Nephron progenitor cell (in vitro differentiated cells): ENCODE data around the gene CCDC80.
"Not testable (repeated sequence)": the region's sequence is repeated elsewhere in the genome, so short reads cannot be mapped to it uniquely, and the experiment has no call there.

Experiments used
- DNase-seq: peaks from one replicate; pipeline ENCODE4 v3.0.0; 2021
- H3K27ac Mint-ChIP-seq: 2 replicates; pipeline ENCODE4 v1.8.0; 2021; ENCODE audit warnings: mild to moderate bottlenecking, moderate library complexity, mixed read lengths
- H3K27me3 Mint-ChIP-seq: 2 replicates; pipeline ENCODE4 v1.8.0; 2021; ENCODE audit warnings: mild to moderate bottlenecking, low read depth, mixed read lengths; ENCODE audit not compliant: poor library complexity
- H3K36me3 Mint-ChIP-seq: 2 replicates; pipeline ENCODE4 v1.8.0; 2021; ENCODE audit warnings: low read depth, mixed read lengths
- H3K4me1 Mint-ChIP-seq: 2 replicates; pipeline ENCODE4 v1.8.0; 2021; ENCODE audit warnings: mixed read lengths
- H3K4me3 Mint-ChIP-seq: 2 replicates; pipeline ENCODE4 v1.8.0; 2021; ENCODE audit warnings: mild to moderate bottlenecking, moderate library complexity, mixed read lengths
- H3K9me3 Mint-ChIP-seq: 2 replicates; pipeline ENCODE4 v1.8.0; 2021; ENCODE audit warnings: mild to moderate bottlenecking, moderate library complexity, mixed read lengths
- TF ChIP-seq, protein P1 (sequence below): fragments of 200-600 bp; sonication (generic); IDR thresholded peaks from 2 replicates; pipeline ENCODE4 v1.5.0; 2021; ENCODE audit warnings: antibody characterized with exemption

The CCDC80 gene

GRCh38 chr3:112579697-112580096 lies 61.2 kb downstream of the CCDC80 start:
- H3K36me3 Mint-ChIP-seq = peaks cover 23% of the 10 kb centered on the region

DNA sequence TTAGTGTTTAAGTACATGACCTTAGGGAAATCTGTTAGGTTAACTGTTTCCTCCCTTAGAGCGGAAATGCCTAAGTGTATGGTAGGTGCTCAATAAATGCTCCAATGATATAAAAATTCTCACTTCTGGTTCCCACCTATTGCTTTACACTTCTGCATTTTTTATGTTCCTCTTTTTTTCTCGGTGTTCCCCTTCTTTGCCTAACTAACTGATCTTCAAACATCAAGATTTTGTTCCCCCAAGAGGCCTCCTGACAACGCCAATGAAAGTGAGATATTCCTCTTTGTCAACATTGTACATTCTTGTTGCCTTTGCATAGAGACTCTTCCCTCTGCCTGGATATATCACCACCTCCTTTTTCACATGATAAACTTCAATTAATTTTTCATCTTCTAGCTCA lies 61.7 kb downstream of the CCDC80 start:
- Mint-ChIP-seq H3K36me3 (peaks cover 21% of the 10 kb centered on the region), H3K27me3 (no peaks in the 10 kb centered on the region), H3K4me3 (no peak overlapping the region), H3K9me3 (no peaks in the 10 kb centered on the region), H3K4me1 (no peaks in the 10 kb centered on the region), H3K27ac (no peak overlapping the region)
- TF ChIP-seq, protein P1, sequence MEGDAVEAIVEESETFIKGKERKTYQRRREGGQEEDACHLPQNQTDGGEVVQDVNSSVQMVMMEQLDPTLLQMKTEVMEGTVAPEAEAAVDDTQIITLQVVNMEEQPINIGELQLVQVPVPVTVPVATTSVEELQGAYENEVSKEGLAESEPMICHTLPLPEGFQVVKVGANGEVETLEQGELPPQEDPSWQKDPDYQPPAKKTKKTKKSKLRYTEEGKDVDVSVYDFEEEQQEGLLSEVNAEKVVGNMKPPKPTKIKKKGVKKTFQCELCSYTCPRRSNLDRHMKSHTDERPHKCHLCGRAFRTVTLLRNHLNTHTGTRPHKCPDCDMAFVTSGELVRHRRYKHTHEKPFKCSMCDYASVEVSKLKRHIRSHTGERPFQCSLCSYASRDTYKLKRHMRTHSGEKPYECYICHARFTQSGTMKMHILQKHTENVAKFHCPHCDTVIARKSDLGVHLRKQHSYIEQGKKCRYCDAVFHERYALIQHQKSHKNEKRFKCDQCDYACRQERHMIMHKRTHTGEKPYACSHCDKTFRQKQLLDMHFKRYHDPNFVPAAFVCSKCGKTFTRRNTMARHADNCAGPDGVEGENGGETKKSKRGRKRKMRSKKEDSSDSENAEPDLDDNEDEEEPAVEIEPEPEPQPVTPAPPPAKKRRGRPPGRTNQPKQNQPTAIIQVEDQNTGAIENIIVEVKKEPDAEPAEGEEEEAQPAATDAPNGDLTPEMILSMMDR = no peak
- no peak for DNase-seq

More at GRCh38 chr3:112579697-112580096, 61.2 kb downstream of the CCDC80 start:
- Mint-ChIP-seq H3K27ac (no peak overlapping the region), H3K9me3 (no peaks in the 10 kb centered on the region), H3K4me3 (no peak overlapping the region), H3K27me3 (no peaks in the 10 kb centered on the region), H3K4me1 (no peaks in the 10 kb centered on the region)
- TF ChIP-seq, protein P1 = no peak
- no peak for DNase-seq

- peak overlapping the region; percentile 17 for H3K27ac Mint-ChIP-seq
- H3K27me3 Mint-ChIP-seq = no peaks in the 10 kb centered on the region
- TF ChIP-seq, protein P1 = no peak
- no peaks in the 10 kb centered on the region for H3K4me1 Mint-ChIP-seq
- H3K36me3 Mint-ChIP-seq = peaks cover 41% of the 10 kb centered on the region
- no peaks in the 10 kb centered on the region for H3K9me3 Mint-ChIP-seq
- no peak overlapping the region for H3K4me3 Mint-ChIP-seq
- DNase-seq = no peak
Observed at GRCh38 chr3:112572701-112573100, 68.2 kb downstream of the CCDC80 start.

GRCh38 chr3:112569265-112569664 lies 71.7 kb downstream of the CCDC80 start:
- H3K27ac Mint-ChIP-seq = no peak overlapping the region
- H3K4me3 Mint-ChIP-seq = no peak overlapping the region
- TF ChIP-seq, protein P1 = no peak
- no peaks in the 10 kb centered on the region for H3K9me3 Mint-ChIP-seq
- no peak for DNase-seq
- H3K4me1 Mint-ChIP-seq = peaks cover under 1% of the 10 kb centered on the region
- H3K27me3 Mint-ChIP-seq = no peaks in the 10 kb centered on the region
- H3K36me3 Mint-ChIP-seq = peaks cover 55% of the 10 kb centered on the region

- Mint-ChIP-seq H3K27ac (no peak overlapping the region), H3K4me1 (peaks cover 6% of the 10 kb centered on the region), H3K9me3 (no peaks in the 10 kb centered on the region), H3K27me3 (no peaks in the 10 kb centered on the region), H3K36me3 (peaks cover 55% of the 10 kb centered on the region), H3K4me3 (no peak overlapping the region)
- no peak for DNase-seq
- TF ChIP-seq, protein P1 = no peak
Observed at GRCh38 chr3:112568642-112569041, 72.3 kb downstream of the CCDC80 start.

DNA sequence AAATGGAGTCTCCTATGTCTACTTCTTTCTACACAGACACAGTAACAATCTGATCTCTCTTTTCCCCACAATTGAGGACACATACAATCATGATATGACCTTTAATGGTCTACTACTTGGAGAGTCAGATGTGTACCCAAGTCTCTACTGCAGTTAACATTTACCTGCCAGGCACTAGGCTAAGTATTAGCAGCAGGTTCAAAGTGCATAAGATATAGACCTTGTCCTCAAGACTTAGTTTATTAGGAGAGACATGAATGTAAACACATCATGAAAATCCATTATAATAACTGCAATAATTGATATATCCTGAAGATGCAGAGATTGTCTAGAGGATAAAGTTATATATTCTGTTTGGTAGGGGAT lies 76.0 kb downstream of the CCDC80 start:
- DNase-seq = no peak
- Mint-ChIP-seq H3K27me3 (no peaks in the 10 kb centered on the region), H3K36me3 (peaks cover 28% of the 10 kb centered on the region), H3K4me1 (peaks cover 18% of the 10 kb centered on the region), H3K9me3 (no peaks in the 10 kb centered on the region), H3K4me3 (no peak overlapping the region), H3K27ac (no peak overlapping the region)
- TF ChIP-seq, protein P1 = no peak

DNA sequence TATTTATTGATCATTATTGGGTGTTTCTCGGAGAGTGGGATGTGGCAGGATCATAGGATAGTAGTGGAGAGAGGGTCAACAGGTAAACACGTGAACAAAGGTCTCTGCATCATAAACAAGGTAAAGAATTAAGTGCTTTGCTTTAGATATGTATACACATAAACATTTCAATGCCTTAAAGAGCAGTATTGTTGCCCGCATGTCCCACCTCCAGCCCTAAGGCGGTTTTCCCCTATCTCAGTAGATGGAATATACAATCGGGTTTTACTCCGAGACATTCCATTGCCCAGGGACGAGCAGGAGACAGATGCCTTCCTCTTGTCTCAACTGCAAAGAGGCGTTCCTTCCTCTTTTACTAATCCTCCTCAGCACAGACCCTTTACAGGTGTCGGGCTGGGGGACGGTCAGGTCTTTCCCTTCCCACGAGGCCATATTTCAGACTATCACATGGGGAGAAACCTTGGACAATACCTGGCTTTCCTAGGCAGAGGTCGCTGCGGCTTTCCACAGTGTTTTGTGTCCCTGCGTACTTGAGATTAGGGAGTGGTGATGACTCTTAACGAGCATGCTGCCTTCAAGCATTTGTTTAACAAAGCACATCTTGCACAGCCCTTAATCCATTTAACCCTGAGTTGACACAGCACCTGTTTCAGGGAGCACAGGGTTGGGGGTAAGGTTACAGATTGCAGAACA lies 76.5 kb downstream of the CCDC80 start:
- H3K4me1 Mint-ChIP-seq = peaks cover 24% of the 10 kb centered on the region
- not testable (repeated sequence) for DNase-seq, H3K27me3 Mint-ChIP-seq, H3K9me3 Mint-ChIP-seq, H3K27ac Mint-ChIP-seq
- peak overlapping the region; percentile 97 for H3K4me3 Mint-ChIP-seq
- peaks cover 25% of the 10 kb centered on the region for H3K36me3 Mint-ChIP-seq
